Panc1 (cell line): Measurements from ENCODE around the gene REX1BD. TPM values are rescaled to one million over a fixed set of nuclear protein-coding genes. Genes with fewer than 3 reads are reported as not detected.

Source experiments
- ATAC-seq: fragments of 200-7000 bp; cut with Tn5 transposase; 2 replicates; pipeline ENCODE4 v1.9.1; 2020; ENCODE audit warnings: mild to moderate bottlenecking, moderate library complexity
- BruUV-seq: library from RNA; stranded (reverse); fragments of 400-500 nt; replicated peaks from 2 replicates; lab custom pipeline; 2021; lab: Mats Ljungman, UMichigan
- CTCF ChIA-PET: fragments of 300-600 bp; sonication (Branson Sonifier 250); formaldehyde crosslinking; loops from one replicate; lab custom pipeline; 2022; ENCODE audit warnings: antibody characterized with exemption; lab: Charles Lee
- POLR2A ChIA-PET: fragments of 300-600 bp; sonication (Branson Sonifier 250); formaldehyde crosslinking; loops from one replicate; lab custom pipeline; 2022; ENCODE audit warnings: antibody characterized with exemption; lab: Charles Lee
- DNase-seq: peaks from one replicate; pipeline ENCODE4 v3.0.0-alpha.2; 2010; ENCODE audit warnings: low read depth, low spot score
- H3K27ac ChIP-seq: 2 replicates; pipeline ENCODE4 v1.5.1; 2011; ENCODE audit warnings: mild to moderate bottlenecking, low read length, inconsistent platforms
- H3K27me3 ChIP-seq: fragments of 200-500 bp; sonication (Bioruptor generic); 2 replicates; pipeline ENCODE4 v1.6.0; 2014; ENCODE audit warnings: low read length, inconsistent platforms; ENCODE audit not compliant: control insufficient read depth, insufficient read depth
- H3K36me3 ChIP-seq: fragments of 200-500 bp; sonication (Bioruptor generic); 2 replicates; pipeline ENCODE4 v1.5.1; 2014; ENCODE audit warnings: inconsistent platforms, mild to moderate bottlenecking, low read length, moderate library complexity; ENCODE audit not compliant: control insufficient read depth, insufficient read depth
- H3K4me1 ChIP-seq: 2 replicates; pipeline ENCODE4 v1.5.1; 2011; ENCODE audit warnings: inconsistent platforms, mild to moderate bottlenecking, low read length, moderate library complexity; ENCODE audit not compliant: control insufficient read depth, insufficient read depth
- H3K4me3 ChIP-seq, 2 experiments: 2 replicates each; pipeline ENCODE4 v1.5.1; 2011 to 2012; ENCODE audit warnings: low read depth in 2 of 2, low read length in 2 of 2, mild to moderate bottlenecking in 2 of 2, inconsistent platforms in 1 of 2, moderate library complexity in 1 of 2
- H3K9me3 ChIP-seq: fragments of 200-500 bp; sonication (Bioruptor generic); 2 replicates; pipeline ENCODE4 v1.5.1; 2014; ENCODE audit warnings: low read depth, mild to moderate bottlenecking, inconsistent platforms, low read length, moderate library complexity; ENCODE audit not compliant: control insufficient read depth, insufficient read depth
- CTCF ChIP-seq: fragments of 450-650 bp; IDR thresholded peaks from 2 replicates; pipeline ENCODE4 v1.5.1; 2017; ENCODE audit warnings: mild to moderate bottlenecking
- POLR2AphosphoS5 ChIP-seq: IDR thresholded peaks from 2 replicates; pipeline ENCODE4 v1.6.1; 2012; ENCODE audit warnings: mild to moderate bottlenecking, low read depth, low read length, moderate library complexity
- REST ChIP-seq, 2 experiments: IDR thresholded peaks; 2 replicates each; pipeline ENCODE4 v1.6.1; 2011 to 2012; ENCODE audit warnings: low read depth in 2 of 2, control low read depth in 1 of 2, low read length in 1 of 2, mild to moderate bottlenecking in 1 of 2, moderate library complexity in 1 of 2; ENCODE audit not compliant: insufficient read depth in 1 of 2
- SIN3A ChIP-seq: IDR thresholded peaks from 2 replicates; pipeline ENCODE4 v1.6.1; 2012; ENCODE audit warnings: low read depth, mild to moderate bottlenecking, low read length, moderate library complexity, borderline replicate concordance; ENCODE audit not compliant: insufficient read depth
- TCF7L2 ChIP-seq: IDR thresholded peaks from 2 replicates; pipeline ENCODE4 v1.6.1; 2011; ENCODE audit warnings: mild to moderate bottlenecking, low read depth, low read length, inconsistent platforms
- in situ Hi-C: cut with HindIII; loops from 2 replicates; pipeline ENCODE4 v1.10.0; 2016; ENCODE audit warnings: low sequenced_read_pairs, low pct_unique_long_range_greater_than_20kb
- intact Hi-C: fragments of 100-400 bp; cut with micrococcal nuclease; formaldehyde crosslinking; loops from one replicate; pipeline ENCODE4 v1.10.0; 2022; ENCODE audit not compliant: unreplicated experiment
- total RNA-seq: library from RNA; stranded (reverse); gene quantifications from one replicate; pipeline ENCODE4 v1.2.1, GENCODE V29; 2021; ENCODE audit not compliant: unreplicated experiment

Gene REX1BD
- total RNA-seq, 1 experiment from 2014 or later = 32.0 TPM

- no TSS peak for BruUV-seq
- Histone ChIP-seq H3K9me3 (no peaks in the 10 kb centered on the region), H3K36me3 (no peaks in the 10 kb centered on the region), H3K4me1 (0 out of 2 replicates have a peak, but pooled peaks cover 5% of the 10 kb centered on the region), H3K4me3 (no peak overlapping the region), H3K27ac (no peak overlapping the region), H3K27me3 (no peaks in the 10 kb centered on the region; the same call in 1 of the 2 replicates)
- CTCF ChIA-PET = no interaction called here
- POLR2A ChIA-PET = no interaction called here
- ATAC-seq (no peak), DNase-seq (no peak)
- in situ Hi-C loops (no loop called here), intact Hi-C loops (no loop called here)
- TF ChIP-seq TCF7L2 = no peak
- TF ChIP-seq REST (IDR thresholded peaks at IDR 0.05; ENCODE audit: insufficient read depth in 1 of 2, low read depth in 2 of 2, low read length in 1 of 2) = no peak
- no peak for TF ChIP-seq POLR2AphosphoS5
- no peak for TF ChIP-seq SIN3A
- TF ChIP-seq CTCF = no peak
Measured at GRCh38 chr19:18616023-18616422, 27.4 kb downstream of the REX1BD start.

GRCh38 chr19:18617562-18617961, 29.0 kb downstream of the REX1BD start:
- ATAC-seq (no peak), DNase-seq (no peak)
- Histone ChIP-seq H3K4me1 (no peaks in the 10 kb centered on the region), H3K27ac (no peak overlapping the region), H3K9me3 (no peaks in the 10 kb centered on the region), H3K27me3 (no peaks in the 10 kb centered on the region), H3K4me3 (no peak overlapping the region), H3K36me3 (no peaks in the 10 kb centered on the region)
- BruUV-seq = no TSS peak
- intact Hi-C loops = no loop called here
- ChIA-PET CTCF (no interaction called here), POLR2A (no interaction called here)
- no peak for TF ChIP-seq REST (IDR thresholded peaks at IDR 0.05; ENCODE audit: insufficient read depth in 1 of 2, low read depth in 2 of 2, low read length in 1 of 2)
- no peak for TF ChIP-seq CTCF
- TF ChIP-seq SIN3A = no peak
- TF ChIP-seq POLR2AphosphoS5 = no peak
- TF ChIP-seq TCF7L2 = no peak
- in situ Hi-C loops = no loop called here
